Activated CD4-positive, CD25-positive, alpha-beta regulatory T cell treated with anti-CD3 and anti-CD28 coated beads, Interleukin-2, amount 50 U/mL, for 24 hours (primary cell): ENCODE data around the gene ANKRD34B.

ENCODE experiments used
- ATAC-seq, 2 donors: fragments of 150-1000 bp; cut with Tn5 transposase; one replicate each; pipeline ENCODE4 v1.10.0; 2021; ENCODE audit warnings: mild to moderate bottlenecking in 1 of 2, moderate library complexity in 1 of 2

The ANKRD34B gene

GRCh38 chr5:80569086-80569960, 757 bp downstream of the ANKRD34B start:
- no peak for ATAC-seq

GRCh38 chr5:80568251-80568650, 1.8 kb downstream of the ANKRD34B start:
- no peak for ATAC-seq

- ATAC-seq: no peak
These were observed 3.3 kb downstream of the ANKRD34B start for GRCh38 chr5:80566711-80567259.

GRCh38 chr5:80565330-80565729, 4.8 kb downstream of the ANKRD34B start:
- no peak for ATAC-seq

- ATAC-seq: no peak
These were observed 10.8 kb downstream of the ANKRD34B start for GRCh38 chr5:80559244-80559643.

- ATAC-seq: no peak
These were observed 15.0 kb downstream of the ANKRD34B start for GRCh38 chr5:80555099-80555498.

- no peak for ATAC-seq
These were observed 15.4 kb downstream of the ANKRD34B start for GRCh38 chr5:80554646-80555045.

- ATAC-seq: peak; percentile 43 to 63
These were observed 28.7 kb downstream of the ANKRD34B start for GRCh38 chr5:80541392-80541791.

- ATAC-seq: no peak
These were observed 29.4 kb downstream of the ANKRD34B start for GRCh38 chr5:80540691-80541090.

- ATAC-seq: peak; percentile 82 to 86
These were observed 53.3 kb downstream of the ANKRD34B start for GRCh38 chr5:80516826-80517225.

- no peak for ATAC-seq
These were observed 60.7 kb downstream of the ANKRD34B start for GRCh38 chr5:80509362-80509761.

GRCh38 chr5:80508844-80509243, 61.2 kb downstream of the ANKRD34B start:
- ATAC-seq: no peak

- no peak for ATAC-seq
These were observed 62.4 kb downstream of the ANKRD34B start for GRCh38 chr5:80507663-80508062.
